Vagina (tissue), 2 donors: Measurements from ENCODE around the gene SWI5.

ENCODE experiments used
- CTCF ChIP-seq, 3 experiments: fragments of 450-650 bp in 2 of 3; fragments of 200-600 bp in 1 of 3; sonication (generic) in 1 of 3; IDR thresholded peaks; one replicate each; pipeline ENCODE4 v1.5.1; 2017 to 2019; ENCODE audit warnings: antibody characterized with exemption in 3 of 3, mild to moderate bottlenecking in 2 of 3, moderate library complexity in 2 of 3
- POLR2AphosphoS5 ChIP-seq, 2 donors: sonication (generic); formaldehyde crosslinking; IDR thresholded peaks; one replicate each; pipeline ENCODE4 v1.9.0; 2017; ENCODE audit warnings: antibody characterized with exemption in 2 of 2, mild to moderate bottlenecking in 2 of 2, low read depth in 1 of 2; ENCODE audit not compliant: insufficient read depth in 1 of 2

- no peak for TF ChIP-seq CTCF (IDR thresholded peaks at IDR 0.05)
- TF ChIP-seq POLR2AphosphoS5 (IDR thresholded peaks at IDR 0.05; ENCODE audit: insufficient read depth in 1 of 2, low read depth in 1 of 2) = no peak
Measured at GRCh38 chr9:128335161-128335560, 59.1 kb downstream of the SWI5 start.
